Fibroblast of peridontal ligament (primary cell): ENCODE data around the gene NXF2B.
A peak's percentile ranks its signal among the peaks of the same experiment; 100 is the strongest.
"Not testable (repeated sequence)": the region's sequence is repeated elsewhere in the genome, so short reads cannot be mapped to it uniquely, and the experiment has no call there.

Experiments used
- DNase-seq: peaks from one replicate; pipeline ENCODE4 v3.0.0-alpha.2; 2010; ENCODE audit errors: extremely low read depth

NXF2B gene

GRCh38 chrX:102439908-102440307, at the start of gene NXF2B:
NXF2B (minus strand) TSS chrX:102440008; CDS start chrX:102380036, 59,972 bp downstream.
- not testable (repeated sequence) for DNase-seq

- not testable (repeated sequence) for DNase-seq
Observed at GRCh38 chrX:102478765-102479164, 39.0 kb upstream of the NXF2B start.

GRCh38 chrX:102471762-102472220, 32.0 kb upstream of the NXF2B start, which contains the start of gene TCP11X2:
TCP11X2 (minus strand) TSS chrX:102471812.
- not testable (repeated sequence) for DNase-seq

- not testable (repeated sequence) for DNase-seq
Observed at GRCh38 chrX:102470215-102470614, 30.4 kb upstream of the NXF2B start.

GRCh38 chrX:102458615-102459014, 18.8 kb upstream of the NXF2B start:
- DNase-seq = not testable (repeated sequence)

- DNase-seq = not testable (repeated sequence)
Observed at GRCh38 chrX:102414493-102414892, 25.3 kb downstream of the NXF2B start.

- peak; percentile 44 for DNase-seq
Observed at GRCh38 chrX:102345916-102346315, 93.9 kb downstream of the NXF2B start.

GRCh38 chrX:102341867-102342266, 97.9 kb downstream of the NXF2B start:
- DNase-seq = peak; percentile 1

- no peak for DNase-seq
Observed at GRCh38 chrX:102339312-102340298, 100.2 kb downstream of the NXF2B start.

GRCh38 chrX:102338162-102338561, 101.6 kb downstream of the NXF2B start:
- no peak for DNase-seq
